ENCODE results near the gene ANK2.

The ANK2 gene

GRCh38 chr4:113293043-113293560, 243.6 kb downstream of the ANK2 start:
- no peak for DNase-seq

GRCh38 chr4:113293674-113294073, 244.2 kb downstream of the ANK2 start:
- DNase-seq = no peak

GRCh38 chr4:113294908-113295307, 245.5 kb downstream of the ANK2 start:
- DNase-seq = no peak

GRCh38 chr4:113300471-113300928, 251.0 kb downstream of the ANK2 start:
- peak; percentile 76 for DNase-seq

- no peak for DNase-seq
Observed at GRCh38 chr4:113302051-113302450, 252.6 kb downstream of the ANK2 start.

GRCh38 chr4:113303315-113303714, 253.9 kb downstream of the ANK2 start:
- DNase-seq = no peak

- DNase-seq = peak; percentile 37
Observed at GRCh38 chr4:113311047-113311446, 261.6 kb downstream of the ANK2 start.

- no peak for DNase-seq
Observed at GRCh38 chr4:113312529-113312928, 263.1 kb downstream of the ANK2 start.

- no peak for DNase-seq
Observed at GRCh38 chr4:113314426-113314825, 265.0 kb downstream of the ANK2 start.

GRCh38 chr4:113316879-113317278, 267.4 kb downstream of the ANK2 start:
- no peak for DNase-seq

GRCh38 chr4:113317523-113317922, 268.1 kb downstream of the ANK2 start:
- DNase-seq = no peak

- DNase-seq = no peak
Observed at GRCh38 chr4:113322736-113323135, 273.3 kb downstream of the ANK2 start.

- DNase-seq = no peak
Observed at GRCh38 chr4:113325876-113326615, 276.6 kb downstream of the ANK2 start.

- no peak for DNase-seq
Observed at GRCh38 chr4:113327494-113327893, 278.0 kb downstream of the ANK2 start.

- no peak for DNase-seq
Observed at GRCh38 chr4:113328514-113328913, 279.1 kb downstream of the ANK2 start.

- no peak for DNase-seq
Observed at GRCh38 chr4:113330200-113330599, 280.7 kb downstream of the ANK2 start.

GRCh38 chr4:113331811-113332210, 282.4 kb downstream of the ANK2 start:
- DNase-seq = no peak

GRCh38 chr4:113332701-113333100, 283.2 kb downstream of the ANK2 start:
- DNase-seq = no peak

GRCh38 chr4:113335746-113336145, 286.3 kb downstream of the ANK2 start:
- no peak for DNase-seq

GRCh38 chr4:113336556-113336955, 287.1 kb downstream of the ANK2 start:
- peak; percentile 38 for DNase-seq

- no peak for DNase-seq
Observed at GRCh38 chr4:113339430-113339813, 290.0 kb downstream of the ANK2 start.

- no peak for DNase-seq
Observed at GRCh38 chr4:113344100-113344499, 294.6 kb downstream of the ANK2 start.

- no peak for DNase-seq
Observed at GRCh38 chr4:113347245-113347644, 297.8 kb downstream of the ANK2 start.

- DNase-seq = no peak
Observed at GRCh38 chr4:113349430-113349829, 300.0 kb downstream of the ANK2 start.

- no peak for DNase-seq
Observed at GRCh38 chr4:113350576-113350975, 301.1 kb downstream of the ANK2 start.

All from kidney glomerular epithelial cell (primary cell).